ENCODE measurements around the gene NTM. TPM values are rescaled to one million over a fixed set of nuclear protein-coding genes. Genes with fewer than 3 reads are reported as not detected.

The NTM gene
- total and polyA plus RNA-seq, 2 of the 8 experiments (the other 6 are each of a cell fraction or from before 2014, with no cell fraction given) = 13.4 to 20.0 TPM

DNA sequence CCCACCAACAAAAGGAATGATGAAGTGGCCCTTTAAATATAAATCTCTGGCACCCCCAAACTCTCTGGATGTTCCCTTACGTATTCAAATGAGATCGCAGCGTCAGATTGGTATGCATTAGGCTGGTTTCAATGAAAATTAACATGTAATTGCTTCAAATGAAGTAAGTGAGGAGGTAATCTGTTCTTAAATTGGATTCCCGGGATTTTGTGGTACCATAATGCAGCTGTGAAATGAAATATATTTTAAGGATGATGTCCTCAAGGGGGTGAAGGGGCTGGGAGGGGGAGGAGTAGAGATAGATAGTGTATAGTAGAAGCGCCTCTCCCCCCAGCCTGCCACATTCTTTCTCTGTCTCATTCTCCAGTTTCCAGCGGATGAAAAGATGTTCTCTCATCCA lies 748.2 kb downstream of the NTM start:
- Histone ChIP-seq H3K27ac (ENCODE audit: low read depth, low read length) (no peak overlapping the region), H4K8ac (ENCODE audit: extremely low read depth, insufficient read depth, low read length) (no peak overlapping the region), H3K9ac (replicated peaks in 1 of 4; ENCODE audit: extremely low read depth in 1 of 4, low read depth in 3 of 4, low read length in 3 of 4) (no peak overlapping the region), H3K4ac (replicated peaks; ENCODE audit: insufficient read length, low read depth, low read length) (no peak overlapping the region), H3K4me1 (replicated peaks in 1 of 4; ENCODE audit: control insufficient read depth in 3 of 4, insufficient read depth in 4 of 4, low read length in 3 of 4) (peaks cover 8 to 23% (median 20%) of the 10 kb centered on the region in 4 experiments), H3K4me3 (ENCODE audit: extremely low read depth in 1 of 4, insufficient read depth in 2 of 4, low read depth in 3 of 4, low read length in 4 of 4) (no peak overlapping the region), H3K9me3 (ENCODE audit: insufficient read depth in 2 of 2, low read depth in 1 of 2, low read length in 1 of 2) (no peaks in the 10 kb centered on the region), H3K18ac (ENCODE audit: extremely low read depth, low read length) (no peak overlapping the region), H3K4me2 (ENCODE audit: insufficient read depth in 1 of 2, low read depth in 2 of 2, low read length in 2 of 2) (no peak overlapping the region), H4K91ac (replicated peaks; ENCODE audit: insufficient read length, low read length) (no peak overlapping the region), H2BK120ac (replicated peaks; ENCODE audit: low read depth, low read length) (no peak overlapping the region), H2BK20ac (ENCODE audit: low read length) (no peak overlapping the region), H2BK15ac (ENCODE audit: low read length) (no peak overlapping the region), H2AFZ (ENCODE audit: low read length) (no peak overlapping the region), H3K23me2 (ENCODE audit: low read depth, low read length) (no peaks in the 10 kb centered on the region), H3K56ac (replicated peaks; ENCODE audit: insufficient read length, low read depth, low read length) (no peak overlapping the region), H2BK12ac (ENCODE audit: low read depth, low read length) (no peak overlapping the region), H3K36me3 (ENCODE audit: control insufficient read depth in 2 of 4, insufficient read depth in 4 of 4, low read length in 3 of 4) (no peaks in the 10 kb centered on the region), H3K79me2 (ENCODE audit: control insufficient read depth in 1 of 2, insufficient read depth in 2 of 2, low read length in 2 of 2) (no peaks in the 10 kb centered on the region), H3K27me3 (replicated peaks in 1 of 4; ENCODE audit: control insufficient read depth in 3 of 4, extremely low read depth in 1 of 4, insufficient read depth in 3 of 4, low read length in 3 of 4) (no peaks in the 10 kb centered on the region), H2BK5ac (ENCODE audit: low read depth, low read length) (no peak overlapping the region), H4K5ac (ENCODE audit: insufficient read length, low read depth, low read length) (no peak overlapping the region), H2AK5ac (ENCODE audit: low read depth, low read length) (no peak overlapping the region), H3K79me1 (ENCODE audit: low read depth, low read length) (no peaks in the 10 kb centered on the region; the same call in 1 of the 2 replicates), H3K23ac (ENCODE audit: insufficient read length) (no peak overlapping the region), H4K20me1 (replicated peaks in 1 of 2; ENCODE audit: control insufficient read depth in 1 of 2, insufficient read depth in 2 of 2, low read length in 2 of 2) (no peaks in the 10 kb centered on the region), H3K14ac (ENCODE audit: insufficient read length) (no peak overlapping the region)
- no peak for FAIRE-seq
- ChIA-PET POLR2A (ENCODE audit: partially characterized antibody) (no interaction called here), CTCF (ENCODE audit: partially characterized antibody) (interaction anchor here (0.9 to 4.1 kb wide), 10 partner anchors 8 to 251 kb away, joined by 3 to 17 read pairs (median 6); no protein-coding TSS in a partner anchor)
- WGBS, 2 experiments (ENCODE audit: extremely low coverage in 1 of 2, insufficient coverage in 1 of 2, insufficient read length in 1 of 2, insufficient replicate concordance in 2 of 2, low coverage in 1 of 2, low lambda C conversion rate in 2 of 2, missing lambda C conversion rate in 1 of 2) = 86% methylated on average over 6 of the region's 6 CpGs; no CpG with 5 or more reads in 1 of the 2 experiments
- no peak for DNase-seq (ENCODE audit: low read depth in 1 of 2, low spot score in 2 of 2)
- no peak for TF ChIP-seq TAF7 (optimal IDR thresholded peaks at IDR 0.05; ENCODE audit: borderline replicate concordance, low read depth, low read length)
- TF ChIP-seq RBBP5 (IDR thresholded peaks at IDR 0.05; ENCODE audit: borderline replicate concordance, low read depth, low read length) = no peak
- TF ChIP-seq, protein P1, sequence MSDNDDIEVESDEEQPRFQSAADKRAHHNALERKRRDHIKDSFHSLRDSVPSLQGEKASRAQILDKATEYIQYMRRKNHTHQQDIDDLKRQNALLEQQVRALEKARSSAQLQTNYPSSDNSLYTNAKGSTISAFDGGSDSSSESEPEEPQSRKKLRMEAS (IDR thresholded peaks at IDR 0.05) = no peak
- no peak for TF ChIP-seq BCL11A (IDR thresholded peaks at IDR 0.05; ENCODE audit: low read depth in 2 of 2, low read length in 2 of 2)
- no peak for TF ChIP-seq EZH2 (IDR thresholded peaks at IDR 0.05; ENCODE audit: low read depth, low read length, severe bottlenecking)
- no peak for TF ChIP-seq CBX8 (IDR thresholded peaks at IDR 0.05; ENCODE audit: borderline replicate concordance, low read depth, low read length)
- no peak for TF ChIP-seq CEBPB (IDR thresholded peaks at IDR 0.05; ENCODE audit: low read depth, low read length)
- no peak for TF ChIP-seq GTF2F1 (IDR thresholded peaks at IDR 0.05; ENCODE audit: borderline replicate concordance, low read depth, low read length)
- TF ChIP-seq, protein P2, sequence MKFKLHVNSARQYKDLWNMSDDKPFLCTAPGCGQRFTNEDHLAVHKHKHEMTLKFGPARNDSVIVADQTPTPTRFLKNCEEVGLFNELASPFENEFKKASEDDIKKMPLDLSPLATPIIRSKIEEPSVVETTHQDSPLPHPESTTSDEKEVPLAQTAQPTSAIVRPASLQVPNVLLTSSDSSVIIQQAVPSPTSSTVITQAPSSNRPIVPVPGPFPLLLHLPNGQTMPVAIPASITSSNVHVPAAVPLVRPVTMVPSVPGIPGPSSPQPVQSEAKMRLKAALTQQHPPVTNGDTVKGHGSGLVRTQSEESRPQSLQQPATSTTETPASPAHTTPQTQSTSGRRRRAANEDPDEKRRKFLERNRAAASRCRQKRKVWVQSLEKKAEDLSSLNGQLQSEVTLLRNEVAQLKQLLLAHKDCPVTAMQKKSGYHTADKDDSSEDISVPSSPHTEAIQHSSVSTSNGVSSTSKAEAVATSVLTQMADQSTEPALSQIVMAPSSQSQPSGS (IDR thresholded peaks at IDR 0.05; ENCODE audit: low read length) = no peak
- TF ChIP-seq PHF8 (conservative IDR thresholded peaks at IDR 0.05; ENCODE audit: low read depth, low read length) = no peak
- no peak for TF ChIP-seq BACH1 (IDR thresholded peaks at IDR 0.05; ENCODE audit: low read length)
- TF ChIP-seq EP300 (IDR thresholded peaks at IDR 0.05; ENCODE audit: borderline replicate concordance in 1 of 2, low read depth in 2 of 2, low read length in 2 of 2) = no peak
